Skeletal muscle tissue (tissue), 4 donors: ENCODE data around the gene USP53. TPM values are rescaled to one million over a fixed set of nuclear protein-coding genes. Genes with fewer than 3 reads are reported as not detected.

Experiments
- H3K27ac ChIP-seq: one replicate; pipeline ENCODE4 v1.7.0; 2013; ENCODE audit warnings: mild to moderate bottlenecking, low read depth, low read length, inconsistent platforms
- H3K27me3 ChIP-seq, 3 donors: one replicate each; pipeline ENCODE4 v1.7.0; 2013; ENCODE audit warnings: low read length in 3 of 3; ENCODE audit not compliant: control insufficient read depth in 3 of 3, insufficient read depth in 3 of 3
- H3K36me3 ChIP-seq, 3 donors: one replicate each; pipeline ENCODE4 v1.7.0; 2013; ENCODE audit warnings: low read length in 3 of 3; ENCODE audit not compliant: control insufficient read depth in 3 of 3, insufficient read depth in 3 of 3
- H3K4me1 ChIP-seq, 3 donors: one replicate each; pipeline ENCODE4 v1.7.0; 2013; ENCODE audit warnings: low read length in 3 of 3, mild to moderate bottlenecking in 3 of 3; ENCODE audit not compliant: control insufficient read depth in 3 of 3, insufficient read depth in 3 of 3
- H3K4me3 ChIP-seq, 3 donors: one replicate each; pipeline ENCODE4 v1.7.0; 2013; ENCODE audit warnings: low read length in 3 of 3
- H3K9ac ChIP-seq, 3 donors: one replicate each; pipeline ENCODE4 v1.7.0; 2013; ENCODE audit warnings: low read length in 3 of 3, mild to moderate bottlenecking in 3 of 3, moderate library complexity in 2 of 3, low read depth in 1 of 3
- H3K9me3 ChIP-seq, 3 donors: one replicate each; pipeline ENCODE4 v1.7.0; 2013; ENCODE audit warnings: low read length in 3 of 3; ENCODE audit not compliant: control insufficient read depth in 3 of 3
- total RNA-seq: library from RNA; depleted of rRNA; stranded (reverse); fragments of >200 nt; gene quantifications from one replicate; pipeline ENCODE4 v1.2.3, GENCODE V29; 2014
- donor health status: Osteomylitis.

USP53 gene
- total RNA-seq, 1 donor from 2014 or later, result 13.0 TPM

GRCh38 chr4:119284876-119285780 is 72.6 kb downstream of the USP53 start:
- Histone ChIP-seq H3K36me3 (no peaks in the 10 kb centered on the region), H3K4me1 (peaks cover 0 to 14% (median 4%) of the 10 kb centered on the region in 3 donors), H3K4me3 (peak overlapping the region; percentile 24 to 44 (median 29)), H3K9me3 (no peaks in the 10 kb centered on the region), H3K27ac (peak overlapping the region; percentile 72), H3K9ac (peak overlapping the region; percentile 41 to 52 (median 48)), H3K27me3 (no peaks in the 10 kb centered on the region)

GRCh38 chr4:119286377-119287002 is 74.0 kb downstream of the USP53 start:
- H3K4me3 ChIP-seq, result no peak overlapping the region
- H3K9ac ChIP-seq, result peak overlapping the region; percentile 40 to 50 (median 48)
- no peaks in the 10 kb centered on the region for H3K27me3 ChIP-seq
- no peaks in the 10 kb centered on the region for H3K9me3 ChIP-seq
- H3K36me3 ChIP-seq, result peaks cover 0 to 2% (median 0%) of the 10 kb centered on the region in 3 donors
- peaks cover 0 to 14% (median 4%) of the 10 kb centered on the region in 3 donors for H3K4me1 ChIP-seq
- peak overlapping the region; percentile 36 for H3K27ac ChIP-seq

GRCh38 chr4:119289313-119289712 is 76.8 kb downstream of the USP53 start:
- Histone ChIP-seq H3K9me3 (no peaks in the 10 kb centered on the region), H3K36me3 (peaks cover 4 to 15% (median 7%) of the 10 kb centered on the region in 3 donors), H3K9ac (no peak overlapping the region), H3K27ac (no peak overlapping the region), H3K4me1 (peaks cover 0 to 14% (median 4%) of the 10 kb centered on the region in 3 donors), H3K4me3 (no peak overlapping the region), H3K27me3 (no peaks in the 10 kb centered on the region)

GRCh38 chr4:119290598-119290997 is 78.1 kb downstream of the USP53 start:
- no peak overlapping the region for H3K27ac ChIP-seq
- no peaks in the 10 kb centered on the region for H3K27me3 ChIP-seq
- no peak overlapping the region for H3K4me3 ChIP-seq
- peaks cover 0 to 9% (median 0%) of the 10 kb centered on the region in 3 donors for H3K4me1 ChIP-seq
- peaks cover 4 to 15% (median 7%) of the 10 kb centered on the region in 3 donors for H3K36me3 ChIP-seq
- H3K9me3 ChIP-seq, result no peaks in the 10 kb centered on the region
- peak overlapping the region in 1 of 3 donors; percentile 32 for H3K9ac ChIP-seq

GRCh38 chr4:119296356-119296755 is 83.8 kb downstream of the USP53 start:
- Histone ChIP-seq H3K4me3 (no peak overlapping the region), H3K27me3 (no peaks in the 10 kb centered on the region), H3K9me3 (no peaks in the 10 kb centered on the region), H3K9ac (no peak overlapping the region), H3K4me1 (peaks cover 19 to 26% (median 24%) of the 10 kb centered on the region in 3 donors), H3K27ac (no peak overlapping the region), H3K36me3 (peaks cover 11 to 29% (median 19%) of the 10 kb centered on the region in 3 donors)

- H3K36me3 ChIP-seq, result peaks cover 8 to 23% (median 15%) of the 10 kb centered on the region in 3 donors
These were observed 85.3 kb downstream of the USP53 start for GRCh38 chr4:119297795-119298194.

GRCh38 chr4:119299260-119299671 is 86.8 kb downstream of the USP53 start:
- H3K27me3 ChIP-seq, result no peaks in the 10 kb centered on the region
- peaks cover 19 to 26% (median 24%) of the 10 kb centered on the region in 3 donors for H3K4me1 ChIP-seq
- H3K27ac ChIP-seq, result peak overlapping the region; percentile 95
- peak overlapping the region; percentile 84 to 99 (median 97) for H3K4me3 ChIP-seq
- peaks cover 7 to 16% (median 11%) of the 10 kb centered on the region in 3 donors for H3K36me3 ChIP-seq
- H3K9ac ChIP-seq, result peak overlapping the region; percentile 93 to 99 (median 97)
- no peaks in the 10 kb centered on the region for H3K9me3 ChIP-seq

More at GRCh38 chr4:119297795-119298194, 85.3 kb downstream of the USP53 start:
- H3K27me3 ChIP-seq, result no peaks in the 10 kb centered on the region
- peaks cover 19 to 26% (median 24%) of the 10 kb centered on the region in 3 donors for H3K4me1 ChIP-seq
- no peak overlapping the region for H3K27ac ChIP-seq
- no peak overlapping the region for H3K9ac ChIP-seq
- H3K9me3 ChIP-seq, result no peaks in the 10 kb centered on the region
- no peak overlapping the region for H3K4me3 ChIP-seq

- Histone ChIP-seq H3K9me3 (no peaks in the 10 kb centered on the region), H3K27me3 (no peaks in the 10 kb centered on the region), H3K27ac (peak overlapping the region; percentile 95), H3K4me1 (peaks cover 19 to 26% (median 24%) of the 10 kb centered on the region in 3 donors), H3K9ac (peak overlapping the region; percentile 93 to 99 (median 97)), H3K4me3 (peak overlapping the region; percentile 84 to 99 (median 97)), H3K36me3 (peaks cover 7 to 16% (median 11%) of the 10 kb centered on the region in 3 donors)
These were observed 87.2 kb downstream of the USP53 start for GRCh38 chr4:119299741-119300100.

- Histone ChIP-seq H3K9ac (peak overlapping the region; percentile 93 to 99 (median 97)), H3K4me3 (peak overlapping the region; percentile 84 to 99 (median 97)), H3K36me3 (peaks cover 7 to 16% (median 11%) of the 10 kb centered on the region in 3 donors), H3K27me3 (no peaks in the 10 kb centered on the region), H3K27ac (peak overlapping the region; percentile 95), H3K9me3 (no peaks in the 10 kb centered on the region), H3K4me1 (peaks cover 19 to 26% (median 24%) of the 10 kb centered on the region in 3 donors)
These were observed 87.8 kb downstream of the USP53 start for GRCh38 chr4:119300101-119300978.
